ENCODE data around the gene NFYA. TPM values are rescaled to one million over a fixed set of nuclear protein-coding genes. Genes with fewer than 3 reads are reported as not detected.

The NFYA gene
- total and polyA plus RNA-seq, 2 experiments from 2014 or later, result 18.7 to 25.2 TPM

- no peak for DNase-seq (ENCODE audit: low spot score)
- TF ChIP-seq EZH2phosphoT487 (IDR thresholded peaks at IDR 0.05; ENCODE audit: low read depth, severe bottlenecking, unreplicated experiment) (no peak), EZH2 (IDR thresholded peaks at IDR 0.05; ENCODE audit: borderline replicate concordance) (no peak), CTCF (IDR thresholded peaks at IDR 0.05; ENCODE audit: poor library complexity) (no peak)
- 54% methylated on average over 4 of the region's 4 CpGs for WGBS (ENCODE audit: low lambda C conversion rate, missing lambda C conversion rate)
Measured at GRCh38 chr6:41027241-41027640, 45.5 kb upstream of the NFYA start.

DNA sequence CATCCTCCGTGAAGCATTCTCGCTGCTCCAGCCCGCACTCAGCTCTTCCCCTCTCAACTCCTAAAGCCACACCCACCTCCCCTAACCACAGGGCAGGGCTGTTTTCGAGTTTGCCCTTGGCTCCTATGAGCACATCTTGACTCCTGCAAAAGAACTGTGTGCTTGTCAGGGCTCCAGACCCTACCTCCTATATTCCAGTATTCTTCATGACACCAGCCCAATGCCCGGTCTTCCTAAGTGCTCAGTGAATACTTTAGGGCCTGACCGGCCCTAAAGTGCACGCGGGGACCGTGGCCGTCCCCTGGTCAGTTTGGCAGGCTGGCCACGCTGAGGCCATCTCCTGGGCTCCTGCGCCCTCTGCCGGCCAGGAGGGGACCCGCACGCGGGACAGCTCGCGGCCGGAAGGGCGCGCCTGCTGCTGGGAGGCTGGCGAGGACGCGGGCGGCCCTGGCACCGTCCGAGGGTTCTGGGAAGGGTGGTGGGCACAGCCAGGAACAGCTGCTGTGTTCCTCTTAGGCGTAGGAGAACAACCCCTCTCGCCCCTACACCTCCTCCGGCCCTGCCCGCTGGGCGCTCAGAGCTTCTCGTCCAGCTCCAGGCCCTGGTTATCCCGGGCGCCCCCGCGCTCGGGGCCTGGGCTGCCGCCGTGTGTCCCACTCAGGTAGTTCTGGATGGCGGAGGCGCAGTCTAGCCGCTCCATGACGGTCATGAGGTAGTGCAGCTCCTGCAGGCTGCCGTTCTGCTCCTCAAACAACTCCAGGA, 44.8 kb upstream of the NFYA start:
- Histone ChIP-seq H3K36me3 (replicated peaks; ENCODE audit: insufficient read depth, low read depth) (no peaks in the 10 kb centered on the region), H4K20me1 (ENCODE audit: insufficient read depth, poor library complexity, severe bottlenecking) (no peaks in the 10 kb centered on the region), H3K27me3 (no peaks in the 10 kb centered on the region), H3K9me2 (replicated peaks; ENCODE audit: insufficient read depth) (no peaks in the 10 kb centered on the region), H3K27ac (peak overlapping the region; percentile 76), H3K4me1 (ENCODE audit: insufficient read depth) (peaks cover 9% of the 10 kb centered on the region), H2AFZ (peak overlapping the region; percentile 86), H3K9me3 (ENCODE audit: low read depth) (no peaks in the 10 kb centered on the region), H3K79me2 (no peaks in the 10 kb centered on the region), H3K4me3 (peak overlapping the region; percentile 23), H3K4me2 (peak overlapping the region; percentile 82)
- TF ChIP-seq CTCF (IDR thresholded peaks at IDR 0.05; ENCODE audit: poor library complexity), result peak; percentile 100
- no peak for TF ChIP-seq EZH2 (IDR thresholded peaks at IDR 0.05; ENCODE audit: borderline replicate concordance)
- peak; percentile 89 for DNase-seq (ENCODE audit: low spot score)
- WGBS (ENCODE audit: low lambda C conversion rate, missing lambda C conversion rate), result 6% methylated on average over 45 of the region's 45 CpGs

More at GRCh38 chr6:41027241-41027640, 45.5 kb upstream of the NFYA start:
- H4K20me1 ChIP-seq (ENCODE audit: insufficient read depth, poor library complexity, severe bottlenecking), result no peaks in the 10 kb centered on the region
- no peaks in the 10 kb centered on the region for H3K9me2 ChIP-seq (replicated peaks; ENCODE audit: insufficient read depth)
- H2AFZ ChIP-seq, result peak overlapping the region; percentile 86
- no peak overlapping the region for H3K4me3 ChIP-seq
- H3K36me3 ChIP-seq (replicated peaks; ENCODE audit: insufficient read depth, low read depth), result no peaks in the 10 kb centered on the region
- H3K4me1 ChIP-seq (ENCODE audit: insufficient read depth), result peaks cover 9% of the 10 kb centered on the region
- H3K27ac ChIP-seq, result peak overlapping the region; percentile 65
- H3K4me2 ChIP-seq, result peak overlapping the region; percentile 82
- no peaks in the 10 kb centered on the region for H3K79me2 ChIP-seq
- no peaks in the 10 kb centered on the region for H3K9me3 ChIP-seq (ENCODE audit: low read depth)
- no peaks in the 10 kb centered on the region for H3K27me3 ChIP-seq

DNA sequence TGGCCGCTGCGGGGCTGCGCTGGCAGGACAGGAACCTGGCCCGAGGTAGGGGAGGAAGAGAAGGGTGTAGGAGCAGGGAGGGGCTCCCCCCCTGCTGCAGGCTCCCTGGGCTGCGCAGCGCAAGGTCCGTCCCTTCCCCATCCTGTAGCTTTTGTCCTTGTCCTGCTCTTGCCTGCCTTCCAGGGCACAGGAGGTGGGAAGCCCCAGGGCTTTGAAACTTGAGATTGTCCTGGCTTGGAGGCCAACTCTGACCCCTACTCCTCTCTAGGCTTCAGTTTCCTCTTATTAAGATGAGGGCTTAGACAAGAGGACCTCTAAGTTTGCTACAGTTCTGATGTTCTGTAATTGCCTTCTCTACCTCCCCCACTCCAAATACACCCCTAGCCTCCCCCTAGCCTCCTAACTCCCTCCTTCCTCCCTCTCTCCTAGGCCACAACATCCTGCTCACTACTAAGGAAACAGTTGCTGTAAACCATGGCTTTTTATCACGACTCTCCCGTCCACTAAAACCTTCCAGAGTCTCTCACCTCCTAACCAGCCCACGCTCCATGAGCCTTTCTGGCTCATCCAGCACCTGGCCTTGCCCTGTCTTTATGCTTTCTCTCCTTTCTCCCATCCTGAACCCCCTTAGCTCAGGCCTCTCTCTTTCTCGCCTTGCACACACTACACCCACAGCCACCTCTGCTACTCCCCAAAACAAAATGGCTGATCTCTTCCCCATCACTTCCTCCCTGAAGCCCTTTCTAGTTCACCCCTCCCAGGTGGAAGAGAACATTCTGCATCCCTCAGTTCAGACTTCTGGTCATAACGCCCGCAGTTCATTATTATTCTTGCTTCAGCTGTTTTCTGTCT, 44.0 kb upstream of the NFYA start:
- H3K4me2 ChIP-seq, result peak overlapping the region; percentile 82
- WGBS (ENCODE audit: low lambda C conversion rate, missing lambda C conversion rate), result 48% methylated on average over 13 of the region's 13 CpGs
- peaks cover 9% of the 10 kb centered on the region for H3K4me1 ChIP-seq (ENCODE audit: insufficient read depth)
- DNase-seq (ENCODE audit: low spot score), result no peak
- H3K9me2 ChIP-seq (replicated peaks; ENCODE audit: insufficient read depth), result no peaks in the 10 kb centered on the region
- H3K27ac ChIP-seq, result peak overlapping the region; percentile 76
- H4K20me1 ChIP-seq (ENCODE audit: insufficient read depth, poor library complexity, severe bottlenecking), result no peaks in the 10 kb centered on the region
- TF ChIP-seq EZH2phosphoT487 (IDR thresholded peaks at IDR 0.05; ENCODE audit: low read depth, severe bottlenecking, unreplicated experiment), result no peak
- no peak for TF ChIP-seq CTCF (IDR thresholded peaks at IDR 0.05; ENCODE audit: poor library complexity)
- no peak for TF ChIP-seq EZH2 (IDR thresholded peaks at IDR 0.05; ENCODE audit: borderline replicate concordance)
- H3K9me3 ChIP-seq (ENCODE audit: low read depth), result no peaks in the 10 kb centered on the region
- peak overlapping the region; percentile 23 for H3K4me3 ChIP-seq
- H3K79me2 ChIP-seq, result no peaks in the 10 kb centered on the region
- peak overlapping the region; percentile 86 for H2AFZ ChIP-seq
- no peaks in the 10 kb centered on the region for H3K27me3 ChIP-seq
- no peaks in the 10 kb centered on the region for H3K36me3 ChIP-seq (replicated peaks; ENCODE audit: insufficient read depth, low read depth)

Measured in hepatocyte (in vitro differentiated cells).